Stomach (tissue), 9 donors: Measurements from ENCODE around the gene ZBTB32. TPM values are rescaled to one million over a fixed set of nuclear protein-coding genes. Genes with fewer than 3 reads are reported as not detected.

Source experiments
- DNase-seq, 2 donors: peaks; one replicate each; pipeline versions ENCODE4 v3.0.0 to v3.0.0-alpha.2; 2013 to 2019
- H3K27ac ChIP-seq, 5 donors: fragments of 200-600 bp in 4 of 5; sonication (generic) in 4 of 5; one replicate each; pipeline ENCODE4 v1.5.1; 2013 to 2019; ENCODE audit warnings: mild to moderate bottlenecking in 1 of 5, moderate library complexity in 1 of 5
- H3K27me3 ChIP-seq, 3 donors: fragments of 200-600 bp; sonication (generic); one replicate each; pipeline ENCODE4 v1.5.1; 2017 to 2019; ENCODE audit warnings: mixed run types in 1 of 3
- H3K36me3 ChIP-seq, 4 donors: fragments of 200-600 bp; sonication (generic); 1 replicate in 3 of 4; 2 replicates in 1 of 4; pipeline ENCODE4 v1.5.1; 2016 to 2019
- H3K4me1 ChIP-seq, 4 donors: fragments of 200-600 bp; sonication (generic); one replicate each; pipeline ENCODE4 v1.5.1; 2016 to 2019
- H3K4me3 ChIP-seq, 4 donors: fragments of 200-600 bp; sonication (generic) in 3 of 4; one replicate each; pipeline ENCODE4 v1.5.1; 2016 to 2019; ENCODE audit warnings: mild to moderate bottlenecking in 1 of 4
- H3K9me3 ChIP-seq, 4 donors: fragments of 200-600 bp; sonication (generic); one replicate each; pipeline ENCODE4 v1.5.1; 2016 to 2019
- CTCF ChIP-seq, 7 experiments: fragments of 450-650 bp in 4 of 7; fragments of 200-600 bp in 3 of 7; sonication (generic) in 3 of 7; IDR thresholded peaks; one replicate each; pipeline ENCODE4 v1.5.1; 2016 to 2019; ENCODE audit warnings: antibody characterized with exemption in 7 of 7, control low read depth in 2 of 7, mild to moderate bottlenecking in 1 of 7
- EP300 ChIP-seq: sonication (generic); formaldehyde crosslinking; IDR thresholded peaks from one replicate; pipeline ENCODE4 v1.6.1; 2017; ENCODE audit warnings: antibody characterized with exemption
- POLR2A ChIP-seq, 4 donors: fragments of 450-650 bp; IDR thresholded peaks; one replicate each; pipeline ENCODE4 v1.6.1; 2016; ENCODE audit warnings: antibody characterized with exemption in 4 of 4, control low read depth in 2 of 4, mild to moderate bottlenecking in 1 of 4, moderate library complexity in 1 of 4
- POLR2AphosphoS5 ChIP-seq, 3 donors: sonication (generic); formaldehyde crosslinking; IDR thresholded peaks; one replicate each; pipeline ENCODE4 v1.6.1; 2016; ENCODE audit warnings: antibody characterized with exemption in 3 of 3
- WGBS, 5 donors: extraction: QIAGEN DNeasy Blood & Tissue Kit in 3 of 5; methylation state at CpG; one replicate each; pipeline versions ENCODE4 v1.1.5 to v1.1.7; 2013 to 2018; 5-methylcytosine and 5-hydroxymethylcytosine counted together
- intact Hi-C: fragments of 100-400 bp; cut with DNase I; formaldehyde crosslinking; loops from one replicate; pipeline ENCODE4 v1.15.1; 2023; ENCODE audit warnings: low total_unique reads
- polyA plus RNA-seq, 3 donors: library from polyadenylated mRNA; stranded (reverse); fragments of 200-250 nt; gene quantifications; one replicate each; pipeline ENCODE4 v1.2.3, GENCODE V29; 2013
- total RNA-seq, 5 donors: library from RNA; depleted of rRNA; stranded (reverse); fragments of >200 nt; gene quantifications; one replicate each; pipeline versions ENCODE4 v1.1.0 to v1.2.3, GENCODE V29; 2014 to 2016
- donor health status: healthy with polysubstance abuse.
- donor health status: Bipolar disorder and iron deficiency.
- donor health status: healthy.

Gene ZBTB32
- total and polyA plus RNA-seq, 8 donors = 0.43 to 8.2 (median 0.46) TPM; not detected in 5

DNA sequence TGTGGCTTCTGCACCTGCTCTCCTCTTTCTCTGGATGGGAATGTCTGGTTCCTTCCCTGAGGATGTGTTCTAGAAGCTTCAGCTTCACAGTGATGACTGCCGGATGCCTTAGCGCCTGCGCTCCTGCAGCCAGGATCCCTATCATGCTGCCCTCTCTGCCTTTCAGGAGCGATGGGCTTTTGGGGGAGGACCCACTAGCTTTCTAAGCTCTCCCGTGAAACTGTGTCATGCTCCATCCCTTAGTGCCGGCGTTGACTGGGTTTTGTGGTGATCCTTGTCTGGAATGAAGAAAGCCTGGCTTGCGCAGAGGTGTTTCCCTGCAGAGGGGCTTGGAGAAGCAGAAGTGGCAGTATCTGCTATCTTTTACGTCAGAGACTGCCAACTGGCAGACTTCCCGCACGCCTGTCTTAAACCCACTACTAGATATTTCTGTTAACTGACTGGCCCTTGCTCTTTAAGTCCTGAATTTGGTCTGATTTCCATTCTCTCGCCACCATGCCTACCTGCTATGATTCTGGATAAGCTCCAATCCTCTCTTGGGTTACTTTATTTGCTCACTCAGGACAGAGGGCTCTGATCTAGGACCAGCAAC is 9.6 kb downstream of the ZBTB32 start:
- peak in 1 of 2 donors; percentile 3 for DNase-seq
- H3K4me3 ChIP-seq = peak overlapping the region in 1 of 4 donors; percentile 2
- H3K9me3 ChIP-seq = no peaks in the 10 kb centered on the region
- TF ChIP-seq POLR2A (IDR thresholded peaks at IDR 0.05) (no peak), CTCF (IDR thresholded peaks at IDR 0.05) (no peak), EP300 (no peak), POLR2AphosphoS5 (IDR thresholded peaks at IDR 0.05) (no peak)
- no peaks in the 10 kb centered on the region for H3K27me3 ChIP-seq
- intact Hi-C loops = loop anchor here (10.0 kb wide), 1 partner anchor 169 kb away; the partner anchor contains the start of gene TMEM147
- 68 to 82% (median 79%) methylated on average over 12 of the region's 12 CpGs for WGBS, 5 donors
- H3K27ac ChIP-seq = peak overlapping the region in 2 of 5 donors; percentile 14 to 95
- H3K36me3 ChIP-seq = no peaks in the 10 kb centered on the region
- peaks cover 16 to 31% (median 21%) of the 10 kb centered on the region in 4 donors for H3K4me1 ChIP-seq

- H3K27ac ChIP-seq = peak overlapping the region in 3 of 5 donors; percentile 14 to 95 (median 95)
- intact Hi-C loops = loop anchor here (10.0 kb wide), 1 partner anchor 170 kb away; the partner anchor contains the start of gene TMEM147
- DNase-seq = peak in 1 of 2 donors; percentile 8
- peaks cover 24 to 38% (median 29%) of the 10 kb centered on the region in 4 donors for H3K4me1 ChIP-seq
- H3K27me3 ChIP-seq = no peaks in the 10 kb centered on the region
- H3K36me3 ChIP-seq = peaks cover 0 to 4% (median 3%) of the 10 kb centered on the region in 4 donors
- TF ChIP-seq POLR2A (IDR thresholded peaks at IDR 0.05) (no peak), EP300 (no peak), POLR2AphosphoS5 (IDR thresholded peaks at IDR 0.05) (no peak), CTCF (IDR thresholded peaks at IDR 0.05) (no peak)
- 63 to 73% (median 69%) methylated on average over 13 to 14 of the region's 14 CpGs for WGBS, 5 donors
- H3K4me3 ChIP-seq = no peak overlapping the region
- no peaks in the 10 kb centered on the region for H3K9me3 ChIP-seq
Observed at GRCh38 chr19:35714601-35715354, 10.4 kb downstream of the ZBTB32 start.

GRCh38 chr19:35715355-35715809 is 11.0 kb downstream of the ZBTB32 start:
- WGBS, 5 donors = 75 to 87% (median 82%) methylated on average over 4 to 7 of the region's 7 CpGs
- H3K27me3 ChIP-seq = no peaks in the 10 kb centered on the region
- H3K4me1 ChIP-seq = peaks cover 25 to 42% (median 34%) of the 10 kb centered on the region in 4 donors
- TF ChIP-seq POLR2AphosphoS5 (IDR thresholded peaks at IDR 0.05) = no peak
- no peak for TF ChIP-seq CTCF (IDR thresholded peaks at IDR 0.05)
- no peak for TF ChIP-seq EP300
- no peak for TF ChIP-seq POLR2A (IDR thresholded peaks at IDR 0.05)
- peak overlapping the region in 4 of 5 donors; percentile 84 to 95 (median 94) for H3K27ac ChIP-seq
- peaks cover 0 to 10% (median 9%) of the 10 kb centered on the region in 4 donors for H3K36me3 ChIP-seq
- H3K9me3 ChIP-seq = no peaks in the 10 kb centered on the region
- no peak for DNase-seq
- H3K4me3 ChIP-seq = peak overlapping the region in 2 of 4 donors; percentile 93 to 97
- intact Hi-C loops = loop anchor here (10.0 kb wide), 1 partner anchor 171 kb away; the partner anchor contains the start of gene TMEM147
